Neural cell (in vitro differentiated cells): Measurements from ENCODE around the gene DTD2.

Experiments
- CTCF ChIP-seq: fragments of 450-650 bp; IDR thresholded peaks from 2 replicates; pipeline ENCODE4 v1.5.1; 2014; ENCODE audit warnings: antibody characterized with exemption, mild to moderate bottlenecking, moderate library complexity; ENCODE audit not compliant: poor library complexity, severe bottlenecking
- EP300 ChIP-seq: fragments of 450-650 bp; conservative IDR thresholded peaks from 2 replicates; pipeline ENCODE4 v1.6.1; 2014; ENCODE audit warnings: antibody characterized with exemption, mild to moderate bottlenecking, moderate library complexity; ENCODE audit not compliant: poor library complexity, severe bottlenecking
- EZH2 ChIP-seq: fragments of 200-600, 300-800 bp; shearing (Covaris generic), sonication (generic); IDR thresholded peaks from 2 replicates; pipeline ENCODE4 v1.6.1; 2014; ENCODE audit warnings: antibody characterized with exemption, low read length, borderline replicate concordance, mild to moderate bottlenecking; ENCODE audit not compliant: insufficient read depth, poor library complexity, severe bottlenecking
- MXI1 ChIP-seq: fragments of 450-650 bp; conservative IDR thresholded peaks from 2 replicates; pipeline ENCODE4 v1.6.1; 2014; ENCODE audit warnings: antibody characterized with exemption, mild to moderate bottlenecking; ENCODE audit not compliant: poor library complexity, severe bottlenecking
- POLR2AphosphoS5 ChIP-seq: IDR thresholded peaks from 2 replicates; pipeline ENCODE4 v1.6.1; 2012
- RAD21 ChIP-seq: fragments of 450-650 bp; conservative IDR thresholded peaks from 2 replicates; pipeline ENCODE4 v1.6.1; 2014; ENCODE audit warnings: antibody characterized with exemption, mild to moderate bottlenecking, moderate library complexity
- REST ChIP-seq: IDR thresholded peaks from 2 replicates; pipeline ENCODE4 v1.6.1; 2012; ENCODE audit warnings: borderline replicate concordance
- SMC3 ChIP-seq: fragments of 450-650 bp; conservative IDR thresholded peaks from 2 replicates; pipeline ENCODE4 v1.6.1; 2014; ENCODE audit warnings: antibody characterized with exemption, mild to moderate bottlenecking, moderate library complexity; ENCODE audit not compliant: poor library complexity
- TAF1 ChIP-seq: IDR thresholded peaks from 2 replicates; pipeline ENCODE4 v1.6.1; 2012; ENCODE audit warnings: low read depth

GRCh38 chr14:31445703-31446102, 11.6 kb downstream of the DTD2 start:
- TF ChIP-seq RAD21, result no peak
- no peak for TF ChIP-seq CTCF
- TF ChIP-seq REST, result no peak
- no peak for TF ChIP-seq POLR2AphosphoS5
- no peak for TF ChIP-seq MXI1
- no peak for TF ChIP-seq EZH2
- TF ChIP-seq EP300, result no peak
- no peak for TF ChIP-seq TAF1
- no peak for TF ChIP-seq SMC3
